LNCaP clone FGC (cell line): Measurements from ENCODE around the gene GPR161.

Experiments
- DNase-seq: peaks from one replicate; pipeline ENCODE4 v3.0.0-alpha.2; 2011; ENCODE audit warnings: low read depth
- H3K4me3 ChIP-seq: 2 replicates; pipeline ENCODE4 v1.5.1; 2011; ENCODE audit warnings: mild to moderate bottlenecking, low read depth, low read length, control low read depth
- TF ChIP-seq, protein P1 (sequence below): IDR thresholded peaks from 2 replicates; pipeline ENCODE4 v1.5.1; 2012; ENCODE audit warnings: mild to moderate bottlenecking; ENCODE audit not compliant: control insufficient read depth, insufficient read depth; ENCODE audit errors: extremely low read depth

GPR161 gene

DNA sequence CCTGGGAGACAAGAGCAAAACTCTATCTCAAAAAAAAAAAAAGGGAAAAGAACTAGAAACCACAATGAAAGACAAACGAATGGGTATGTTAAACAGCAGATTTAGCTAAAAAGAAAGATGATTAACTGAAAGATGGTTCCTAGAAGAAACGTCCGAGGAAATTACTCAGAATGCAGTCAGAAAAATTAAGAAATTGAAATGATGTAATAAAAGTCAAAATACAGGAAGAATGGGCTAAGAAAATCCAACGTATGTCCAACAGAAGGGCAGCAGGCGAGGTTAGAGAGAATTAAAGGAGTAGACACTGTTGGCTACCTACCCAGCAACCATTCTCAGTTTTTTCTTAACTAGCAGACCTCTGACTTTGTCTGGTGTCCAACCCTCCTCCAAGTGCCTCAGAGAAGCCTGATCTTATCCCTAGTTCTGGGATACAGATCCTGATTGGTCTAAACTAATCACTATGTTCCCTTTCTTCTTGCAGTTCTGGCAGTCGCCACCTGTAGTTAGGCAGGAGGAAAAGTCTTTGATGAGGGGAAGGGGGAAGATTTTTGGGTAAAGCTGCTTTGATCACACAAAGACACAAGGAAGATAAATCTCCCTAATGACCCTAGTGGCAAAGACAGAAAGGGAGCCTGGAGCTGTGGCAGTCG, 25.7 kb downstream of the GPR161 start:
- no peak overlapping the region for H3K4me3 ChIP-seq
- no peak for DNase-seq
- TF ChIP-seq, protein P1, sequence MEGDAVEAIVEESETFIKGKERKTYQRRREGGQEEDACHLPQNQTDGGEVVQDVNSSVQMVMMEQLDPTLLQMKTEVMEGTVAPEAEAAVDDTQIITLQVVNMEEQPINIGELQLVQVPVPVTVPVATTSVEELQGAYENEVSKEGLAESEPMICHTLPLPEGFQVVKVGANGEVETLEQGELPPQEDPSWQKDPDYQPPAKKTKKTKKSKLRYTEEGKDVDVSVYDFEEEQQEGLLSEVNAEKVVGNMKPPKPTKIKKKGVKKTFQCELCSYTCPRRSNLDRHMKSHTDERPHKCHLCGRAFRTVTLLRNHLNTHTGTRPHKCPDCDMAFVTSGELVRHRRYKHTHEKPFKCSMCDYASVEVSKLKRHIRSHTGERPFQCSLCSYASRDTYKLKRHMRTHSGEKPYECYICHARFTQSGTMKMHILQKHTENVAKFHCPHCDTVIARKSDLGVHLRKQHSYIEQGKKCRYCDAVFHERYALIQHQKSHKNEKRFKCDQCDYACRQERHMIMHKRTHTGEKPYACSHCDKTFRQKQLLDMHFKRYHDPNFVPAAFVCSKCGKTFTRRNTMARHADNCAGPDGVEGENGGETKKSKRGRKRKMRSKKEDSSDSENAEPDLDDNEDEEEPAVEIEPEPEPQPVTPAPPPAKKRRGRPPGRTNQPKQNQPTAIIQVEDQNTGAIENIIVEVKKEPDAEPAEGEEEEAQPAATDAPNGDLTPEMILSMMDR, result no peak

DNA sequence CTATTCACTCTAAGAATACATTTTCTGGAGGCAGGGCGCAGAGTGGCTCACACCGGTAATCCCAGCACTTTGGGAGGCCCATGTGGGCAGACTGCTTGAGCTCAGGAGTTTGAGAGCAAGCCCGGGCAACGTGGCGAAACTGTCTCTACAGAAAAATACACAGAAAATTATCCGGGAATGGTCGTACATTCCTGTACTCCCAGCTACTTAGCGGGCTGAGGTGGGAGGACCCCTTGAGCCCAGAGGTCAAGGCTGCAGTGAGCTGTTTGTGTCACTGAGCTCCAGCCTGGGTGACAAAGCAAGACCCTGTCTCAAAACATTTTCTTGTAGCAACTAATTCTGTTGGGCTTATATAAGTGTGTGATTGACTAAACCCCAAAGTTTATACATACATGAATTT, 30.5 kb downstream of the GPR161 start:
- H3K4me3 ChIP-seq, result no peak overlapping the region
- TF ChIP-seq, protein P1, result no peak
- DNase-seq, result no peak

DNA sequence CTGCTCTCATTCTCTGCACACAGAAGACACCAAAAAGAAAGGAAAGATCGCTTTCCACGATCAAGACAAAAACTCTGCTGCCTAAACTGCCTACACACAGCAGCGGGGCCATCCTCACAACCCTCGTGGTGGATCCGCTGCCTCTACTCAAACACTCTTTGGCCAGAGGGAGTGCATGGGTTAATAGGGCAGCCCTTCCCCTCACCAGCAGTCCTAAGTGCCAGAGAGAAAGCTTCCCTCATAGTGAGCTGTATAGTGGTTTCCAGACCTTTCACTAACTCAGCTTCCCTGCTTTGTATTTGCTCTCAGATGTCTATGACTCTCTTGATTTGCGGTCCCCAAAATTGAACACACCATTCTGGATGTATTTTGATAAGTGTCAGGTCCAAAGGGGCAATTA, 30.9 kb downstream of the GPR161 start:
- TF ChIP-seq, protein P1, result no peak
- no peak overlapping the region for H3K4me3 ChIP-seq
- DNase-seq, result no peak

DNA sequence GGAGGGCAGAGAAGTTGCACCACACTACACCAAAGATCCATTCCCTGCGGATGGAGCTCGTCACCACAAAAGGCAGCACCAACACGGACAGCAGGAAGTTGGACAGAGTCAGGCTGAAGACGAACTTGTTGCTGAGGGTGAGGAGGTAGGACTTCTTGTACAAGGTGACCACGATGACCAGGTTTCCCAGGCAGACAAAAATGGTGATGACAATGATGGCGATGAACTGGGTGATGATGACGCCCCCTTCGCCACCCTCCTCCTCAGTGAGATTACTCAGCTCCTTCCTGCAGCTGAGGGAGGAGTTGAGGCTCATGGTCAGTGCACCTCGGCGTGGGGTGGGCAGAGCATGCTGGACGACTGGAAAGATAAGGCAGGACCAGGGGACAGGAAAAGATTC, 32.2 kb downstream of the GPR161 start:
- no peak overlapping the region for H3K4me3 ChIP-seq
- no peak for DNase-seq
- TF ChIP-seq, protein P1, result no peak

DNA sequence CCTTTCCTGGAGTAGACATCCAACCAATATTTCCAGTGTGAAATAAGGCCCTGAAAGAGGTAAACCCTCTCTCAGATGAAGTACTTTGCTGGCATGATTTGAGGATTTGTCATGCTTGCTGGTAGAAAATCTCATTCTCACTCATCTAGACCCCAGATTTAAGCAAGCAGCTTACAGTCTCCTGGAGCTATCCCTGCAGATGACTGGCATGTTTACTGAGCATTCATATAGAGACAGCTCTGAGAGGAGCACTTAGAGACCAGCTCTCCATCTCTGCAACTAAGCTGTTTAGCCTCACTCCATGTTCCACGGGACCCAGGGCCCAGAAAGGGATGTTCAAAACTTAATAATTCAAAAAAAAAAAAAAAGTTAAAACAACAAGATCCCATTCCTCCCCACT, 34.2 kb downstream of the GPR161 start:
- TF ChIP-seq, protein P1, result no peak

DNA sequence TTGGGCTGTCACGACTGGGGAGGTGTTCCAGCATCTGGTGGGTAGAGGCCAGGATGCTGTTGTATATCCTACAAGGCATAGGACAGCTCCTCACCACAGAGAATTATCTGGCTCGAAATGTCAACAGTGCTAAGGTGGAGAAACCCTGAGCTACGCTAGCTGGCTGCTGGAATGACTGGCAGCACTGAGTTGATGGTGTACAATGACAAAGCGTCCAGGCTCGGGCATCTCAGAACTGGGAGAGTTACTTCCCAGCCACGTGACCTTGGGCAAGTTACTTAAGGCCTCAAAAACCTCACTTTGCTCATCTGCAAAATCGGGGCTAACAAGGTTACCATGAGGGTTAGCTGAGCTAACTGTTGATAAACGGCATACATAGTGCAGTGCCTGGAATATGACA, 35.4 kb downstream of the GPR161 start:
- no peak overlapping the region for H3K4me3 ChIP-seq
- DNase-seq, result no peak
- TF ChIP-seq, protein P1, result no peak

More for the DNA sequence above, 34.2 kb downstream of the GPR161 start:
- H3K4me3 ChIP-seq, result no peak overlapping the region
- no peak for DNase-seq

DNA sequence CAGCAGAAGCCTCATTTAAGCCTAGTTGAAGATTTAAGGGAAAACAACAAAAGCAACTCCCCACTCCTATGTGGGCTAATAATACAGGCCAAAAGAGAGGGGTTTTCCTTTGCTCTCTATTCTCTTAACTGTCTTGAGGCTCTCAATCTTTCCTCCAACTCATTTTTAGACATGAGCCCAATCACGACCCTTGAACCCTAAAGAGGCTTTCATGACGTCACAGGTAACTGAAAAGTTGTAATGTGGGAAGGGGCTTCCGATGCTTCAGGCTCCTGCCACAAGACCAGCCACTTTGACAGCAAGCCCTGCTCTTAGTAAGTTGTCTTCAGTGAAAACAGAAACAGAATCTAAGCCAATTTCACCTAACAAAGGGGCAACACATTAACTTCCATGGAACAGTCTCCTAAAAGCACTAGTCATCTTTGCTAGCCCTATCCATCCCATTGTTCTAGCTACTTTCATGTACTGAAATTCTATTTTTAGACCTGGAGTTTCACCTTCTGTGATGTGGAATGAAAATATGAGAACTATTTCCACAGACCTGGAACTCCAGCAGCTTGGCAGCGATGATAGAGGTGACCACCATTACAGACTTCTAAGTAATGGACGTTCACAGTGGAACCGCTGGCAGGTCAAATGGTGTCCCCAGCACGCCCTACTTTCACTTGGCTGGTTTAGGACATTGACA, 36.3 kb downstream of the GPR161 start:
- TF ChIP-seq, protein P1, result no peak
- DNase-seq, result no peak
- H3K4me3 ChIP-seq, result no peak overlapping the region
